CD4-positive, alpha-beta T cell (primary cell): Measurements from ENCODE around the gene BIRC6. TPM values are rescaled to one million over a fixed set of nuclear protein-coding genes. Genes with fewer than 3 reads are reported as not detected.

Experiments
- ATAC-seq: fragments of 200-7000 bp; cut with Tn5 transposase; one replicate; pipeline ENCODE4 v1.10.0; 2022; ENCODE audit warnings: mild to moderate bottlenecking; ENCODE audit not compliant: poor library complexity
- CTCF ChIA-PET: fragments of 350-600 bp; sonication (Branson Sonifier 250); formaldehyde crosslinking; loops from one replicate; lab custom pipeline; 2021; ENCODE audit warnings: antibody characterized with exemption, inconsistent platforms; lab: Charles Lee
- POLR2A ChIA-PET: fragments of 350-600 bp; sonication (Branson Sonifier 250); formaldehyde crosslinking; loops from one replicate; lab custom pipeline; 2021; ENCODE audit warnings: antibody characterized with exemption, inconsistent platforms; lab: Charles Lee
- DNase-seq, 14 experiments: peaks; one replicate each; pipeline ENCODE4 v3.0.0-alpha.2; 2013 to 2020; ENCODE audit warnings: mixed read lengths in 2 of 14
- H3K27ac ChIP-seq, 2 donors: one replicate each; pipeline versions ENCODE4 v1.5.1 to v1.7.0; 2013; ENCODE audit warnings: low read length in 2 of 2, low read depth in 1 of 2, mild to moderate bottlenecking in 1 of 2
- H3K27me3 ChIP-seq, 2 experiments: 1 replicate in 1 of 2; 2 replicates in 1 of 2; pipeline versions ENCODE4 v1.6.1 to v1.7.0; 2013; ENCODE audit warnings: low read length in 2 of 2, control low read depth in 1 of 2, mild to moderate bottlenecking in 1 of 2, moderate library complexity in 1 of 2; ENCODE audit not compliant: insufficient read depth in 2 of 2, control insufficient read depth in 1 of 2
- H3K36me3 ChIP-seq: one replicate; pipeline ENCODE4 v1.6.1; 2013; ENCODE audit warnings: low read length, control low read depth; ENCODE audit not compliant: insufficient read depth
- H3K4me1 ChIP-seq: one replicate; pipeline ENCODE4 v1.6.1; 2013; ENCODE audit warnings: low read length, control low read depth; ENCODE audit not compliant: insufficient read depth
- H3K4me3 ChIP-seq: one replicate; pipeline ENCODE4 v1.5.1; 2013; ENCODE audit warnings: mild to moderate bottlenecking, low read length, moderate library complexity
- H3K9me3 ChIP-seq, 2 experiments: 1 replicate in 1 of 2; 2 replicates in 1 of 2; pipeline versions ENCODE4 v1.6.1 to v1.7.0; 2013; ENCODE audit warnings: low read length in 2 of 2, mild to moderate bottlenecking in 2 of 2, control low read depth in 1 of 2, moderate library complexity in 1 of 2; ENCODE audit not compliant: control insufficient read depth in 1 of 2, insufficient read depth in 1 of 2
- H3K27ac Mint-ChIP-seq: one replicate; pipeline ENCODE4 v1.8.0; 2020; ENCODE audit warnings: mixed read lengths
- H3K27me3 Mint-ChIP-seq: one replicate; pipeline ENCODE4 v1.8.0; 2021; ENCODE audit warnings: mixed read lengths
- H3K36me3 Mint-ChIP-seq: one replicate; pipeline ENCODE4 v1.8.0; 2021; ENCODE audit warnings: low read depth, mixed read lengths
- H3K4me1 Mint-ChIP-seq: one replicate; pipeline ENCODE4 v1.8.0; 2021; ENCODE audit warnings: low read depth, mixed read lengths
- H3K4me3 Mint-ChIP-seq: one replicate; pipeline ENCODE4 v1.8.0; 2020; ENCODE audit warnings: mild to moderate bottlenecking, mixed read lengths
- H3K9me3 Mint-ChIP-seq: one replicate; pipeline ENCODE4 v1.8.0; 2020; ENCODE audit warnings: mixed read lengths
- intact Hi-C, 2 experiments: fragments of 100-400 bp; cut with DNase I in 1 of 2; cut with micrococcal nuclease in 1 of 2; formaldehyde crosslinking; loops; one replicate each; pipeline versions ENCODE4 v1.15.1 to v1.9.0; 2023 to 2025; cut with DNase I, micrococcal nuclease
- total RNA-seq, 174 experiments: library from RNA in 2 of 174; stranded (reverse) in 2 of 174; gene quantifications; one replicate each; pipeline ENCODE4 v1.2.3 and lab custom pipeline; 2021 to 2026
- TF ChIP-seq, protein P1 (sequence below): fragments of 200-600 bp; IDR thresholded peaks from one replicate; pipeline ENCODE4 v1.8.0; 2022; ENCODE audit warnings: antibody characterized with exemption, mild to moderate bottlenecking

The BIRC6 gene
- total RNA-seq, 2 experiments from 2014 or later, result 110 to 113 TPM

DNA sequence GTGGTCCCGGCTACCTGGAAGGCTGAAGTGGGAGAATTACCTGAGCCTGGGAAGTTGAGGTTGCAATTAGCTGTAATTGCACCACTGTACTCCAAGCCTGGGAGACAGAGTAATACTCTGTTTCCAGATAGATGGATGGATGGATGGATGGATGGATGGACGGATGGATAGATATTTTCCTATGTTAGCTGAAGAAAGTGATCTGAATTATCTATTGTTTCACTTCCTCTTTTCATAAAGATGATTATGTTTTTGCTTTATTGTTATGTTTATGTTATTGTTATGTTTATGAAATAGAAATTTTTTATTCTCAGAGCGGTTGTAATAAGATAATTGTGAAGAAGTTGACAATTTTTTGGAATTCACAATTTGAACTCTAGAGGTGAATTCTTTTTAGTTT is 237.8 kb downstream of the BIRC6 start:
- no peak overlapping the region for H3K27ac ChIP-seq
- no peak overlapping the region for H3K4me3 Mint-ChIP-seq
- TF ChIP-seq, protein P1, sequence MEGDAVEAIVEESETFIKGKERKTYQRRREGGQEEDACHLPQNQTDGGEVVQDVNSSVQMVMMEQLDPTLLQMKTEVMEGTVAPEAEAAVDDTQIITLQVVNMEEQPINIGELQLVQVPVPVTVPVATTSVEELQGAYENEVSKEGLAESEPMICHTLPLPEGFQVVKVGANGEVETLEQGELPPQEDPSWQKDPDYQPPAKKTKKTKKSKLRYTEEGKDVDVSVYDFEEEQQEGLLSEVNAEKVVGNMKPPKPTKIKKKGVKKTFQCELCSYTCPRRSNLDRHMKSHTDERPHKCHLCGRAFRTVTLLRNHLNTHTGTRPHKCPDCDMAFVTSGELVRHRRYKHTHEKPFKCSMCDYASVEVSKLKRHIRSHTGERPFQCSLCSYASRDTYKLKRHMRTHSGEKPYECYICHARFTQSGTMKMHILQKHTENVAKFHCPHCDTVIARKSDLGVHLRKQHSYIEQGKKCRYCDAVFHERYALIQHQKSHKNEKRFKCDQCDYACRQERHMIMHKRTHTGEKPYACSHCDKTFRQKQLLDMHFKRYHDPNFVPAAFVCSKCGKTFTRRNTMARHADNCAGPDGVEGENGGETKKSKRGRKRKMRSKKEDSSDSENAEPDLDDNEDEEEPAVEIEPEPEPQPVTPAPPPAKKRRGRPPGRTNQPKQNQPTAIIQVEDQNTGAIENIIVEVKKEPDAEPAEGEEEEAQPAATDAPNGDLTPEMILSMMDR, result no peak
- ATAC-seq, result no peak
- H3K4me3 ChIP-seq, result no peak overlapping the region
- H3K4me1 ChIP-seq, result no peaks in the 10 kb centered on the region
- ChIA-PET POLR2A (no interaction called here), CTCF (no interaction called here)
- H3K9me3 ChIP-seq, result no peaks in the 10 kb centered on the region
- intact Hi-C loops, result no loop called here
- H3K36me3 Mint-ChIP-seq, result peaks cover 68% of the 10 kb centered on the region
- H3K27me3 ChIP-seq, result no peaks in the 10 kb centered on the region
- H3K4me1 Mint-ChIP-seq, result peaks cover 37% of the 10 kb centered on the region
- no peak for DNase-seq
- H3K9me3 Mint-ChIP-seq, result no peaks in the 10 kb centered on the region
- H3K27ac Mint-ChIP-seq, result peak overlapping the region; percentile 20
- H3K27me3 Mint-ChIP-seq, result no peaks in the 10 kb centered on the region
- peaks cover 35% of the 10 kb centered on the region for H3K36me3 ChIP-seq

DNA sequence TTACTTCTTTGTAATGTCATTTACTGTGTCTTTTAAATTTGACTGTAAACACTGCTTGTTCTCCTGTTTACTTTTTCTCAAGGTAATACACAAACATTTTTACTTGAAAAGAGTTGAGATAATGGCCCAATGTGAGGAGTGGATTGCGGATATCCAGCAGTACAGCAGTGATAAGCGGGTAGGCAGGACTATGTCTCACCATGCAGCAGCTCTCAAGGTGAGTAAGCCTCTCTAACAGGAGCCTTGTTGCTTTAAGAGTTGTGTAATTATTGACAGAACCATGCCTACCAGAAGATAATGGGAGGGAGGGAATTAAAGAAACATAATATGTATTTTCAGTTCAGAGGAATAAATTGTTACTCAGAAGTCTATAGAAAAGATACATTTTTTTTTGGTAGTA is 254.5 kb downstream of the BIRC6 start:
- no peaks in the 10 kb centered on the region for H3K4me1 Mint-ChIP-seq
- H3K27me3 Mint-ChIP-seq, result no peaks in the 10 kb centered on the region
- Histone ChIP-seq H3K27me3 (no peaks in the 10 kb centered on the region), H3K4me1 (no peaks in the 10 kb centered on the region), H3K9me3 (no peaks in the 10 kb centered on the region), H3K36me3 (peaks cover 63% of the 10 kb centered on the region), H3K4me3 (no peak overlapping the region), H3K27ac (no peak overlapping the region)
- TF ChIP-seq, protein P1, result no peak
- intact Hi-C loops, result no loop called here
- CTCF ChIA-PET, result no interaction called here
- DNase-seq, result no peak
- H3K9me3 Mint-ChIP-seq, result no peaks in the 10 kb centered on the region
- peaks cover 89% of the 10 kb centered on the region for H3K36me3 Mint-ChIP-seq
- no peak for ATAC-seq
- no peak overlapping the region for H3K27ac Mint-ChIP-seq
- H3K4me3 Mint-ChIP-seq, result no peak overlapping the region
- POLR2A ChIA-PET, result no interaction called here

DNA sequence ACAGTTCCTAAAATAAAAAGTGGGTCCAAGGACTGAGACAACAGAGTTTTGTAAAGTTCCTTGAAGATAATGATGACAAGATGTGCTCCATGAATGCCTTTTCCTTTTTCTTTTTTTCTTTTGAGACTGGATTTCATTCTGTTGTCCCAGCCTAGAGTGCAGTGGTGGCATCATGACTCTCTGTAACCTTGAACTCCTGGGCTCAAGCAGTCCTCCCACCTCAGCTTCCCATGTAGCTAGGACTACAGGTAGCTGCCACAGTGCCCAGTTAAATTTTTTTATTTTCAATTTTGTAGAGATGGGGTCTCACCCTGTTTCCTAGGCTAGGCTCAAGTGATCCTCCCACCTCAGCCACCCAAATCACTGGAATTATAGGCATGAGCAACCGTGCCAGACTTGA is 254.9 kb downstream of the BIRC6 start:
- Histone ChIP-seq H3K4me1 (no peaks in the 10 kb centered on the region), H3K36me3 (peaks cover 63% of the 10 kb centered on the region), H3K27ac (no peak overlapping the region), H3K27me3 (no peaks in the 10 kb centered on the region), H3K4me3 (no peak overlapping the region), H3K9me3 (no peaks in the 10 kb centered on the region)
- no peaks in the 10 kb centered on the region for H3K27me3 Mint-ChIP-seq
- intact Hi-C loops, result no loop called here
- H3K4me3 Mint-ChIP-seq, result no peak overlapping the region
- no peak for ATAC-seq
- POLR2A ChIA-PET, result no interaction called here
- no peaks in the 10 kb centered on the region for H3K9me3 Mint-ChIP-seq
- DNase-seq, result no peak
- H3K27ac Mint-ChIP-seq, result peak overlapping the region; percentile 10
- TF ChIP-seq, protein P1, result no peak
- CTCF ChIA-PET, result no interaction called here
- no peaks in the 10 kb centered on the region for H3K4me1 Mint-ChIP-seq
- H3K36me3 Mint-ChIP-seq, result peaks cover 89% of the 10 kb centered on the region
